ENCODE results near the gene NUSAP1.

- no peak for TF ChIP-seq POLR2A (IDR thresholded peaks at IDR 0.05; ENCODE audit: low read depth, low read length)
- TF ChIP-seq POLR2AphosphoS5 (IDR thresholded peaks at IDR 0.05; ENCODE audit: low read depth, low read length): no peak
- no peak for TF ChIP-seq TAF1 (IDR thresholded peaks at IDR 0.05; ENCODE audit: borderline replicate concordance, low read depth, low read length)
Measured at GRCh38 chr15:41411441-41411840, 78.8 kb downstream of the NUSAP1 start.
